Measurements from ENCODE around the gene CHST12. TPM values are rescaled to one million over a fixed set of nuclear protein-coding genes. Genes with fewer than 3 reads are reported as not detected.

Gene CHST12
- total RNA-seq, 2 donors from 2014 or later: 14.5 to 18.5 TPM

DNA sequence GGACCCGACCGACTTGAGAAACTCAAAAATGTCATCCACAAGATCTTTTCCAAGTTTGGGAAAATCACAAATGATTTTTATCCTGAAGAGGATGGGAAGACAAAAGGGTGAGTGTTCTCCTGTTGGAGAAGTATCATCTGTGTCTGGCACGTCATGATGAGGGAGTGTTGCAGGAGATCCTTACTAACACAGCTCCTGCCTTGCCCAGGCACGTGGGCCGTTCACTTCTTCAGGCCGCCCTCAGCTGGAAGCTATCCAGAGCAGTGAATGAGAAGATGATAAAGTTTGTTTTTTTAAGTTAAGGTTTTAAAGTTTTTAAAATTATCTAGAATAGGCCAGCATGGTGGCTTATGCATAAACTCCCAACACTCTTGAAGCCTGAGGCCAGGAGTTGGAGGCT, 42.6 kb upstream of the CHST12 start:
- no peak overlapping the region for H3K4me3 Mint-ChIP-seq

DNA sequence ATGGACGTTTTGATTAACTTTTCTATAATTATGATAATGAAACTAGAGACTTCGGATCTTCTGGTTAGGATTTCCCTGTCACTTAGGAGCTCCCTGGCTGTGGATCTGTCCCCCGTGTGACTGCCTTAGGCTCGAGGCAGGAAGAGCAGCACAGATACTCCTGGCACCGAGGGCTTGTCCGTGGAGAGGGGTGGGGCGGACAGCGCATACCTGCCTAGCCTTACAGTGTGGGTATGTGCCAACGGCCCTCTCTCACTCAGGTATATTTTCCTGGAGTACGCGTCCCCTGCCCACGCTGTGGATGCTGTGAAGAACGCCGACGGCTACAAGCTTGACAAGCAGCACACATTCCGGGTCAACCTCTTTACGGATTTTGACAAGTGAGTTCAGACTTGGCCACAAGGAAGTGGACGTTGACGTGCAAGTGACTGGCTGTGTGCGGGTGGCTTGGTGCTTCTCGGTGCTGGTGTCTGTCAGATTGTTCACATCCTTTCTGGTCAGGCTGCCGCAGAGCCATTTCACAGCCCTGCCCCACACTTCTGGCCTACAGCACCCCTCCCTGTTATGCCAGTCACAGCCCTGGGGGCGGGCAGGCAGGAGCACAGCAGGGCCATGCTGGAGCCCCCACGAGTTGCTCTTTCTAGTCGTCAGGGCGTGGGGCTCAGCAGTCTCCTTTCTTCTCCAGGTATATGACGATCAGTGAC, 40.9 kb upstream of the CHST12 start:
- Histone ChIP-seq H3K9ac (ENCODE audit: extremely low read depth, low read length, poor library complexity, severe bottlenecking) (no peak overlapping the region), H3K36me3 (ENCODE audit: control insufficient read depth, insufficient read depth, low read length) (peaks cover 91% of the 10 kb centered on the region), H3K4me3 (ENCODE audit: low read length) (no peak overlapping the region), H3K27me3 (ENCODE audit: control insufficient read depth, insufficient read depth, low read length, poor library complexity, severe bottlenecking) (no peaks in the 10 kb centered on the region), H3K27ac (ENCODE audit: low read depth, low read length) (no peak overlapping the region), H3K4me1 (ENCODE audit: control insufficient read depth, insufficient read depth, low read length) (peaks cover 6% of the 10 kb centered on the region), H3K9me3 (ENCODE audit: control insufficient read depth, low read length) (no peaks in the 10 kb centered on the region)
- Mint-ChIP-seq H3K27me3 (ENCODE audit: insufficient read depth) (no peaks in the 10 kb centered on the region), H3K4me3 (no peak overlapping the region), H3K27ac (no peak overlapping the region), H3K4me1 (peaks cover 10% of the 10 kb centered on the region), H3K36me3 (ENCODE audit: low read depth) (peaks cover 81% of the 10 kb centered on the region), H3K9me3 (no peaks in the 10 kb centered on the region)
- TF ChIP-seq CTCF (conservative IDR thresholded peaks at IDR 0.05): no peak
- WGBS, 2 experiments (ENCODE audit: insufficient coverage in 1 of 2, insufficient read length in 1 of 2): 96 to 97% methylated on average over 24 to 27 of the region's 27 CpGs
- DNase-seq: no peak

More for the DNA sequence above, 42.6 kb upstream of the CHST12 start:
- Histone ChIP-seq H3K36me3 (ENCODE audit: control insufficient read depth, insufficient read depth, low read length) (peaks cover 85% of the 10 kb centered on the region), H3K27me3 (ENCODE audit: control insufficient read depth, insufficient read depth, low read length, poor library complexity, severe bottlenecking) (no peaks in the 10 kb centered on the region), H3K4me3 (ENCODE audit: low read length) (no peak overlapping the region), H3K9ac (ENCODE audit: extremely low read depth, low read length, poor library complexity, severe bottlenecking) (no peak overlapping the region), H3K4me1 (ENCODE audit: control insufficient read depth, insufficient read depth, low read length) (peaks cover 6% of the 10 kb centered on the region), H3K9me3 (ENCODE audit: control insufficient read depth, low read length) (no peaks in the 10 kb centered on the region), H3K27ac (ENCODE audit: low read depth, low read length) (no peak overlapping the region)
- 95% methylated on average over 5 to 6 of the region's 6 CpGs for WGBS, 2 experiments (ENCODE audit: insufficient coverage in 1 of 2, insufficient read length in 1 of 2)
- no peak for DNase-seq
- H3K36me3 Mint-ChIP-seq (ENCODE audit: low read depth): peaks cover 76% of the 10 kb centered on the region
- TF ChIP-seq CTCF (conservative IDR thresholded peaks at IDR 0.05): no peak
- no peaks in the 10 kb centered on the region for H3K9me3 Mint-ChIP-seq
- H3K27ac Mint-ChIP-seq: peak overlapping the region; percentile 62
- H3K27me3 Mint-ChIP-seq (ENCODE audit: insufficient read depth): no peaks in the 10 kb centered on the region
- peaks cover 13% of the 10 kb centered on the region for H3K4me1 Mint-ChIP-seq

GRCh38 chr7:2369139-2369538, 34.3 kb upstream of the CHST12 start:
- H3K4me1 Mint-ChIP-seq: no peaks in the 10 kb centered on the region
- H3K4me1 ChIP-seq (ENCODE audit: control insufficient read depth, insufficient read depth, low read length): no peaks in the 10 kb centered on the region
- no peak for DNase-seq
- peaks cover 96% of the 10 kb centered on the region for H3K36me3 ChIP-seq (ENCODE audit: control insufficient read depth, insufficient read depth, low read length)
- H3K27me3 Mint-ChIP-seq (ENCODE audit: insufficient read depth): no peaks in the 10 kb centered on the region
- peak overlapping the region; percentile 48 for H3K27ac Mint-ChIP-seq
- H3K9me3 ChIP-seq (ENCODE audit: control insufficient read depth, low read length): no peaks in the 10 kb centered on the region
- no peak overlapping the region for H3K4me3 Mint-ChIP-seq
- no peak for TF ChIP-seq CTCF (conservative IDR thresholded peaks at IDR 0.05)
- no peaks in the 10 kb centered on the region for H3K27me3 ChIP-seq (ENCODE audit: control insufficient read depth, insufficient read depth, low read length, poor library complexity, severe bottlenecking)
- 93 to 97% methylated on average over 8 to 10 of the region's 10 CpGs for WGBS, 2 experiments (ENCODE audit: insufficient coverage in 1 of 2, insufficient read length in 1 of 2)
- H3K9me3 Mint-ChIP-seq: no peaks in the 10 kb centered on the region
- no peak overlapping the region for H3K9ac ChIP-seq (ENCODE audit: extremely low read depth, low read length, poor library complexity, severe bottlenecking)
- no peak overlapping the region for H3K27ac ChIP-seq (ENCODE audit: low read depth, low read length)
- H3K4me3 ChIP-seq (ENCODE audit: low read length): no peak overlapping the region
- H3K36me3 Mint-ChIP-seq (ENCODE audit: low read depth): peaks cover 88% of the 10 kb centered on the region
